Measurements from ENCODE around the gene SLC36A2. TPM values are rescaled to one million over a fixed set of nuclear protein-coding genes. Genes with fewer than 3 reads are reported as not detected.
A peak's percentile ranks its signal among the peaks of the same experiment; 100 is the strongest.
"Not testable (repeated sequence)": the region's sequence is repeated elsewhere in the genome, so short reads cannot be mapped to it uniquely, and the experiment has no call there.

SLC36A2 gene
- total RNA-seq, 2 donors from 2014 or later = not detected

DNA sequence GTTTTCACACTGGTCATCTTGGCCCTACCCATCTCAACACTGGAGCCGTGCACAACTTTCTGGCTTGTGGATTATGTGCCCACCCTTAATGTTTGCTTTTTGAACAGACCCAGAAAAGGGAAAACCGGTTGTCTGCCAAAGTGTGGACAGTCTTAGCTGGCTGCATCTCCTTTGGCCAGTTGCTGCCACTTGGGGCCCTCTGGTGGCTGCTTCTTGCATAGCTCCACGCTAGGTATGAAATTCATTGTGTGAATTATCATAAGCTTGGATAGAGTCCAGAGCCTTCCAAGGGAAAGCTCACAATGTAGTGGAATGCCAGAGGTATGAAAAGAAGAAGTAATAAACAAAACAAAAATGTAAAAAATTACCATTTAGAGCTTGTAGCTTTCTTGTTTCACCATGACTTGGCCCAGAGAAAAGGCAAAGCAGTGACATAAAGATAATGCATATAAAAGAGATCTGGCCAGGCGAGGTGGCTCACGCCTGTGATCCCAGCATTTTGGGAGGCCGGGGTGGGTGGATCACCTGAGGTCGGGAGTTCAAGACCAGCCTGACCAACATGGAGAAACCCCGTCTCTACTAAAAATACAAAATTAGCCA, 31.3 kb downstream of the SLC36A2 start:
- Mint-ChIP-seq H3K27ac (no peak overlapping the region), H3K9me3 (peaks cover 3% of the 10 kb centered on the region), H3K27me3 (peaks cover 16 to 27% of the 10 kb centered on the region in 2 donors), H3K4me3 (no peak overlapping the region), H3K36me3 (peaks cover 4% of the 10 kb centered on the region), H3K4me1 (ENCODE audit: low read depth in 2 of 2) (peaks cover 0 to 2% of the 10 kb centered on the region in 2 donors)
- peak in 1 of 2 donors; percentile 71 for ATAC-seq
- peak; percentile 67 for DNase-seq (ENCODE audit: low spot score)

GRCh38 chr5:151313357-151313756, 34.0 kb downstream of the SLC36A2 start:
- Mint-ChIP-seq H3K36me3 (peaks cover 11% of the 10 kb centered on the region), H3K9me3 (peaks cover 5% of the 10 kb centered on the region), H3K4me3 (no peak overlapping the region), H3K27me3 (peaks cover 20 to 43% of the 10 kb centered on the region in 2 donors), H3K27ac (no peak overlapping the region), H3K4me1 (ENCODE audit: low read depth in 2 of 2) (peaks cover 0 to 2% of the 10 kb centered on the region in 2 donors)
- ATAC-seq = no peak
- DNase-seq (ENCODE audit: low spot score) = no peak

GRCh38 chr5:151312756-151313324, 34.5 kb downstream of the SLC36A2 start:
- H3K4me3 Mint-ChIP-seq = no peak overlapping the region
- ATAC-seq (no peak), DNase-seq (ENCODE audit: low spot score) (no peak)
- H3K4me1 Mint-ChIP-seq (ENCODE audit: low read depth in 2 of 2) = peaks cover 0 to 2% of the 10 kb centered on the region in 2 donors
- peaks cover 21 to 48% of the 10 kb centered on the region in 2 donors for H3K27me3 Mint-ChIP-seq
- no peak overlapping the region for H3K27ac Mint-ChIP-seq
- peaks cover 11% of the 10 kb centered on the region for H3K36me3 Mint-ChIP-seq
- H3K9me3 Mint-ChIP-seq = peaks cover 5% of the 10 kb centered on the region

DNA sequence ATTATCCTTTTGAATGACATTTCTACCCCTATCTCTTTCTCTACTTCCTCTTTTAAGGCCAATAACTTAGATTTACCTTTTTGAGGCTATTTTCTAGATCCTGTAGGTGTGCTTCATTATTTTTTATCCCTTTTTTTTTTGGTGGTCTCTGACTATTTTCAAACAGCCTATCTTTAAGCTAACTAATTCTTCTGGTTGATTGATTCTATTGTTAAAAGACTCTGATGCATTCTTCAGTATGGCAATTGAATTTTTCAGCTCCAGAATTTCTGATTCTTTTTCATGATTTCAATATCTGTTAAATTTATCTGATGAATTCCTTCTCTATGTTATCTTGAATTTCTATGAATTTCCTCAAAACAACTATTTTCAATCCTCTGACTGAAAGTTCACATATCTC, 36.4 kb downstream of the SLC36A2 start:
- H3K27me3 Mint-ChIP-seq = peaks cover 22 to 60% of the 10 kb centered on the region in 2 donors
- ATAC-seq (no peak), DNase-seq (ENCODE audit: low spot score) (no peak)
- no peak overlapping the region for H3K27ac Mint-ChIP-seq
- H3K4me1 Mint-ChIP-seq (ENCODE audit: low read depth in 2 of 2) = peaks cover 0 to 1% of the 10 kb centered on the region in 2 donors
- H3K36me3 Mint-ChIP-seq = peaks cover 11% of the 10 kb centered on the region
- no peak overlapping the region for H3K4me3 Mint-ChIP-seq
- H3K9me3 Mint-ChIP-seq = peaks cover 5% of the 10 kb centered on the region

DNA sequence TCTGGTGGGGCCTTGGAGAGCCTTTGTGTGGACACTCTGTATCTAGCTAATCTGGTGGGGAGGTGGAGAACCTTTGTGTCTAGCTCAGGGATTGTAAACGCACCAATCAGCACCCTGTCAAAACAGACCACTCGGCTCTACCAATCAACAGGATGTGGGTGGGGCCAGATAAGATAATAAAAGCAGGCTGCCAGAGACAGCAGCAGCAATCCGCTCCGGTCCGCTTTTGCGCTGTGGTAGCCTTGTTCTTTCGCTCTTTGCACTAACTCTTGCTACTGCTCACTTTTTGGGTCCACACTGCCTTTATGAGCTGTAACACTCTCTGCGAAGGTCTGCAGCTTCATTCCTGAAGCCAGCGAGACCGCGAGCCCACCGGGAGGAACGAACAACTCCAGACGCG, 37.5 kb downstream of the SLC36A2 start:
- H3K27ac Mint-ChIP-seq; H3K4me1 Mint-ChIP-seq (ENCODE audit: low read depth in 2 of 2); DNase-seq (ENCODE audit: low spot score); ATAC-seq; H3K9me3 Mint-ChIP-seq; H3K4me3 Mint-ChIP-seq: not testable (repeated sequence)
- Mint-ChIP-seq H3K36me3 (peaks cover 11% of the 10 kb centered on the region), H3K27me3 (peaks cover 22 to 63% of the 10 kb centered on the region in 2 donors)

DNA sequence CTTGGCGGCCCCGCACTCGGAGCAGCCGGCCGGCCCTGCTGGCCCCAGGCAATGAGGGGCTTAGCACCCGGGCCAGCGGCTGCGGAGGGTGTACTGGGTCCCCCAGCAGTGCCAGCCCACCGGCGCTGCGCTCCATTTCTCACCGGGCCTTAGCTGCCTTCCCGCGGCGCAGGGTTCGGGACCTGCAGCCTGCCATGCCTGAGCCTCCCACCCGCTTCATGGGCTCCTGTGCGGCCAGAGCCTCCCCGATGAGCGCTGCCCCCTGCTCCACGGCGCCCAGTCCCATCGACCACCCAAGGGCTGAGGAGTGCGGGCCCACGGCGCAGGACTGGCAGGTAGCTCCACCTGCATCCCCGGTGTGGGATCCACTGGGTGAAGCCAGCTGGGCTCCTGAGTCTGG, 38.1 kb downstream of the SLC36A2 start:
- Mint-ChIP-seq H3K27me3 (peaks cover 23 to 63% of the 10 kb centered on the region in 2 donors), H3K36me3 (peaks cover 11% of the 10 kb centered on the region)
- not testable (repeated sequence) for ATAC-seq; H3K4me3 Mint-ChIP-seq; H3K27ac Mint-ChIP-seq; H3K9me3 Mint-ChIP-seq; H3K4me1 Mint-ChIP-seq (ENCODE audit: low read depth in 2 of 2); DNase-seq (ENCODE audit: low spot score)

- DNase-seq (ENCODE audit: low spot score) (no peak), ATAC-seq (no peak)
- no peaks in the 10 kb centered on the region for H3K36me3 Mint-ChIP-seq
- no peaks in the 10 kb centered on the region for H3K4me1 Mint-ChIP-seq (ENCODE audit: low read depth in 2 of 2)
- H3K9me3 Mint-ChIP-seq = no peaks in the 10 kb centered on the region
- H3K27ac Mint-ChIP-seq = no peak within 1 kb of the TSS
- H3K27me3 Mint-ChIP-seq = peaks cover 35 to 68% of the 10 kb centered on the region in 2 donors
- H3K4me3 Mint-ChIP-seq = no peak within 1 kb of the TSS
These were observed 43.7 kb downstream of the SLC36A2 start, which contains the start of gene SLC36A3 for GRCh38 chr5:151303666-151304065. TSS of gene SLC36A3 (minus strand) at chr5:151303766. CDS start at chr5:151303354, 412 bp downstream.

GRCh38 chr5:151298063-151298855, 49.1 kb downstream of the SLC36A2 start:
- no peaks in the 10 kb centered on the region for H3K9me3 Mint-ChIP-seq
- H3K36me3 Mint-ChIP-seq = no peaks in the 10 kb centered on the region
- H3K4me3 Mint-ChIP-seq = no peak overlapping the region
- H3K27me3 Mint-ChIP-seq = peaks cover 36 to 47% of the 10 kb centered on the region in 2 donors
- no peak overlapping the region for H3K27ac Mint-ChIP-seq
- peaks cover 0 to 5% of the 10 kb centered on the region in 2 donors for H3K4me1 Mint-ChIP-seq (ENCODE audit: low read depth in 2 of 2)
- ATAC-seq (peak in 1 of 2 donors; percentile 48), DNase-seq (ENCODE audit: low spot score) (no peak)

GRCh38 chr5:151296974-151297373, 50.4 kb downstream of the SLC36A2 start:
- Mint-ChIP-seq H3K9me3 (no peaks in the 10 kb centered on the region), H3K4me3 (no peak overlapping the region), H3K27ac (no peak overlapping the region), H3K36me3 (no peaks in the 10 kb centered on the region), H3K27me3 (peaks cover 29 to 36% of the 10 kb centered on the region in 2 donors), H3K4me1 (ENCODE audit: low read depth in 2 of 2) (peaks cover 0 to 5% of the 10 kb centered on the region in 2 donors)
- ATAC-seq = no peak
- DNase-seq (ENCODE audit: low spot score) = no peak

GRCh38 chr5:151296478-151296830, 50.9 kb downstream of the SLC36A2 start:
- peaks cover 0 to 5% of the 10 kb centered on the region in 2 donors for H3K4me1 Mint-ChIP-seq (ENCODE audit: low read depth in 2 of 2)
- no peak overlapping the region for H3K27ac Mint-ChIP-seq
- H3K9me3 Mint-ChIP-seq = no peaks in the 10 kb centered on the region
- no peaks in the 10 kb centered on the region for H3K36me3 Mint-ChIP-seq
- DNase-seq (ENCODE audit: low spot score) = no peak
- ATAC-seq = no peak
- H3K27me3 Mint-ChIP-seq = peaks cover 29 to 31% of the 10 kb centered on the region in 2 donors
- no peak overlapping the region for H3K4me3 Mint-ChIP-seq

- no peaks in the 10 kb centered on the region for H3K36me3 Mint-ChIP-seq
- ATAC-seq (no peak), DNase-seq (ENCODE audit: low spot score) (no peak)
- no peak overlapping the region for H3K4me3 Mint-ChIP-seq
- no peak overlapping the region for H3K27ac Mint-ChIP-seq
- H3K27me3 Mint-ChIP-seq = peaks cover 26 to 29% of the 10 kb centered on the region in 2 donors
- H3K4me1 Mint-ChIP-seq (ENCODE audit: low read depth in 2 of 2) = peaks cover 0 to 5% of the 10 kb centered on the region in 2 donors
- no peaks in the 10 kb centered on the region for H3K9me3 Mint-ChIP-seq
These were observed 51.4 kb downstream of the SLC36A2 start for GRCh38 chr5:151295791-151296477.

DNA sequence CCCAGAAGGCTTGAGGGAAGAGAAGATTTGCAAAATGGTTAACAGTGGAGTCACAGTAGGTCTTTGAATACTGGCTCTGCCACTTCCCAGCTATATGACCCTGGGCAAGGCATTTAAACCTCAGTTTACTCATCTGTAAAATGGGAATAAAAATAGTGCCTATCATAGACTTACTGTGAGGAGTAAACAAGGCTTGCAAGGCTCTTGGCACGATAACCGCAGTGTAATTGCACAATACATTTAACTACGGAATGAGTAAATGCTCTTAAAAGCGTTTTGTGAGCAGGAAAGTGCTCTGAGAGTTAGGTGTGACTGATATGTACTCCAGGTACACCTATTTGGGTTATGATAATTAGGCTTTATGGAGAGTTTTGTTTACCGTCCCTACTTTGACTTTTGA, 52.2 kb downstream of the SLC36A2 start:
- Mint-ChIP-seq H3K4me1 (ENCODE audit: low read depth in 2 of 2) (peaks cover 0 to 5% of the 10 kb centered on the region in 2 donors), H3K27me3 (peaks cover 19 to 24% of the 10 kb centered on the region in 2 donors), H3K9me3 (no peaks in the 10 kb centered on the region), H3K27ac (no peak overlapping the region), H3K36me3 (no peaks in the 10 kb centered on the region), H3K4me3 (no peak overlapping the region)
- no peak for ATAC-seq
- DNase-seq (ENCODE audit: low spot score) = no peak

DNA sequence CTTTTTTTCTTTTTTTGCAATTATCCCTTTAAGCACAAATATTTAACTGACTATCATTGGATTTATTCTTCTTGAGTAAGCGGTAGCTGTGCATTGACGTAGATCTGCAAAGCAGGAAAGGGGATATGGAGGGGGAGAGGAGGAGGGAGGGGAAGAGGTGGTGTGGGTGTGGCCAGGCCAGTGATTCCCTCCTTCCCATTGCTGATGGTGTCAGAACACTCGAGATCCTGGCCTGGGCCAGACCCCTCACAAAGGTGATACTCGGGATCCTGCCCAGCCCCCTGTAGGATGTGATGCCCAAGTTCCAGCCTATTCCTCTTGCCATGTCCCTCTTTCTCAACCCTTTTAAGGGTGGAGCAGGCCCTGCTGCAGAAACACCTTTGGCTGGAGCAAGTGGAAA, 53.7 kb downstream of the SLC36A2 start:
- Mint-ChIP-seq H3K27ac (no peak overlapping the region), H3K4me3 (no peak overlapping the region), H3K27me3 (peaks cover 19% of the 10 kb centered on the region in 2 donors), H3K4me1 (ENCODE audit: low read depth in 2 of 2) (peaks cover 0 to 5% of the 10 kb centered on the region in 2 donors), H3K9me3 (no peaks in the 10 kb centered on the region), H3K36me3 (no peaks in the 10 kb centered on the region)
- ATAC-seq (no peak), DNase-seq (ENCODE audit: low spot score) (no peak)

Data from natural killer cell treated with Interleukin-12 subunit alpha and Interleukin-12 subunit beta and Interleukin-15 and Interleukin-18, amount 100 ng/mL, for 72 hours (primary cell).